ENCODE data around the gene ACOX3.

Gene ACOX3

GRCh38 chr4:8332891-8333331 lies 107.6 kb downstream of the ACOX3 start:
- DNase-seq = no peak

GRCh38 chr4:8332038-8332857 lies 108.3 kb downstream of the ACOX3 start:
- DNase-seq = no peak

- no peak for DNase-seq
Measured at GRCh38 chr4:8331575-8331955, 109.0 kb downstream of the ACOX3 start.

- no peak for DNase-seq
Measured at GRCh38 chr4:8330821-8331574, 109.5 kb downstream of the ACOX3 start.

GRCh38 chr4:8329859-8330761 lies 110.4 kb downstream of the ACOX3 start:
- DNase-seq = no peak

- no peak for DNase-seq
Measured at GRCh38 chr4:8329560-8329858, 111.0 kb downstream of the ACOX3 start.

GRCh38 chr4:8328866-8329559 lies 111.5 kb downstream of the ACOX3 start:
- no peak for DNase-seq

GRCh38 chr4:8328456-8328855 lies 112.1 kb downstream of the ACOX3 start:
- DNase-seq = no peak

GRCh38 chr4:8326206-8326605 lies 114.3 kb downstream of the ACOX3 start:
- no peak for DNase-seq

GRCh38 chr4:8325291-8325973 lies 115.1 kb downstream of the ACOX3 start:
- DNase-seq = no peak

- DNase-seq = no peak
Measured at GRCh38 chr4:8324640-8325239, 115.8 kb downstream of the ACOX3 start.

GRCh38 chr4:8323947-8324555 lies 116.5 kb downstream of the ACOX3 start:
- no peak for DNase-seq

- DNase-seq = no peak
Measured at GRCh38 chr4:8322794-8323704, 117.5 kb downstream of the ACOX3 start.

GRCh38 chr4:8321771-8322170 lies 118.8 kb downstream of the ACOX3 start:
- no peak for DNase-seq

GRCh38 chr4:8321220-8321619 lies 119.3 kb downstream of the ACOX3 start:
- no peak for DNase-seq

GRCh38 chr4:8320386-8320750 lies 120.2 kb downstream of the ACOX3 start:
- DNase-seq = no peak

GRCh38 chr4:8319731-8320385 lies 120.7 kb downstream of the ACOX3 start:
- DNase-seq = no peak

- DNase-seq = no peak
Measured at GRCh38 chr4:8319061-8319460, 121.5 kb downstream of the ACOX3 start.

GRCh38 chr4:8318509-8318908 lies 122.0 kb downstream of the ACOX3 start:
- no peak for DNase-seq

GRCh38 chr4:8317474-8317873 lies 123.0 kb downstream of the ACOX3 start:
- no peak for DNase-seq

Measured in CD4-positive, alpha-beta T cell treated with Interleukin-1 beta for 1 hour (primary cell).